ENCODE data around the gene ANKRD53. TPM values are rescaled to one million over a fixed set of nuclear protein-coding genes. Genes with fewer than 3 reads are reported as not detected.

Gene ANKRD53
- polyA plus RNA-seq, 2 of the 4 experiments (the other 2 are of a cell fraction): not detected

GRCh38 chr2:70994699-70995425 lies 16.4 kb downstream of the ANKRD53 start, which contains the start of gene TEX261:
TEX261 (minus strand) TSS chr2:70994873; CDS start chr2:70994757, 116 bp downstream.
- ATAC-seq: peak; percentile 96 to 99
- WGBS (ENCODE audit: missing lambda C conversion rate): under 1% methylated on average over 15 of the region's 65 CpGs
- peak within 1 kb of the TSS; percentile 81 to 96 for H3K27ac ChIP-seq
- H3K4me2 ChIP-seq: peak within 1 kb of the TSS; percentile 97
- CTCF ChIA-PET: interaction anchor here (1.0 kb wide), 1 partner anchor 14 kb away, joined by 5 read pairs; no protein-coding TSS in a partner anchor
- POLR2A ChIA-PET: no interaction called here
- peaks cover 17% of the 10 kb centered on the region; the same call in 2 of the 3 replicates for H3K4me1 ChIP-seq
- H3K4me3 ChIP-seq: peak within 1 kb of the TSS; percentile 83
- no peaks in the 10 kb centered on the region for H3K9me3 ChIP-seq
- peak; percentile 92 to 93 for DNase-seq (ENCODE audit: low read depth in 1 of 2, low spot score in 1 of 2)
- FAIRE-seq: no peak
- TF ChIP-seq JUNB (IDR thresholded peaks at IDR 0.05): no peak
- TF ChIP-seq RAD21 (conservative IDR thresholded peaks at IDR 0.05 in 1 of 2, IDR thresholded peaks at IDR 0.05 in 1 of 2): no peak
- TF ChIP-seq TP53 (CRISPR knock-in tag; IDR thresholded peaks at IDR 0.05): no peak
- no peak for TF ChIP-seq ESRRA (IDR thresholded peaks at IDR 0.05; ENCODE audit: borderline replicate concordance, low read length)
- TF ChIP-seq PHF8 (IDR thresholded peaks at IDR 0.05; ENCODE audit: borderline replicate concordance, low read depth): peak; percentile 59; the same call in 1 of the 2 replicates
- TF ChIP-seq ZNF302 (CRISPR knock-in tag; IDR thresholded peaks at IDR 0.05): no peak
- TF ChIP-seq MAX (IDR thresholded peaks at IDR 0.05): peak; percentile 35; the same call in 1 of the 2 replicates
- TF ChIP-seq EP300 (IDR thresholded peaks at IDR 0.05): no peak
- TF ChIP-seq RCOR1 (IDR thresholded peaks at IDR 0.05; ENCODE audit: low read depth, low read length): no peak
- TF ChIP-seq POLR2A (IDR thresholded peaks at IDR 0.05; ENCODE audit: low read length): peak; percentile 62
- TF ChIP-seq JUN (IDR thresholded peaks at IDR 0.05): peak; percentile 84 to 97
- TF ChIP-seq MAZ (IDR thresholded peaks at IDR 0.05; ENCODE audit: borderline replicate concordance, low read depth, low read length): no peak
- TF ChIP-seq RARB (CRISPR knock-in tag; IDR thresholded peaks at IDR 0.05): no peak
- TF ChIP-seq CEBPB (IDR thresholded peaks at IDR 0.05): no peak
- TF ChIP-seq, protein P1, sequence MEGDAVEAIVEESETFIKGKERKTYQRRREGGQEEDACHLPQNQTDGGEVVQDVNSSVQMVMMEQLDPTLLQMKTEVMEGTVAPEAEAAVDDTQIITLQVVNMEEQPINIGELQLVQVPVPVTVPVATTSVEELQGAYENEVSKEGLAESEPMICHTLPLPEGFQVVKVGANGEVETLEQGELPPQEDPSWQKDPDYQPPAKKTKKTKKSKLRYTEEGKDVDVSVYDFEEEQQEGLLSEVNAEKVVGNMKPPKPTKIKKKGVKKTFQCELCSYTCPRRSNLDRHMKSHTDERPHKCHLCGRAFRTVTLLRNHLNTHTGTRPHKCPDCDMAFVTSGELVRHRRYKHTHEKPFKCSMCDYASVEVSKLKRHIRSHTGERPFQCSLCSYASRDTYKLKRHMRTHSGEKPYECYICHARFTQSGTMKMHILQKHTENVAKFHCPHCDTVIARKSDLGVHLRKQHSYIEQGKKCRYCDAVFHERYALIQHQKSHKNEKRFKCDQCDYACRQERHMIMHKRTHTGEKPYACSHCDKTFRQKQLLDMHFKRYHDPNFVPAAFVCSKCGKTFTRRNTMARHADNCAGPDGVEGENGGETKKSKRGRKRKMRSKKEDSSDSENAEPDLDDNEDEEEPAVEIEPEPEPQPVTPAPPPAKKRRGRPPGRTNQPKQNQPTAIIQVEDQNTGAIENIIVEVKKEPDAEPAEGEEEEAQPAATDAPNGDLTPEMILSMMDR (IDR thresholded peaks at IDR 0.05): peak; percentile 89
- TF ChIP-seq FOXS1 (CRISPR knock-in tag; IDR thresholded peaks at IDR 0.05): no peak
- peak; percentile 39; the same call in 1 of the 2 replicates for TF ChIP-seq GATA3 (IDR thresholded peaks at IDR 0.05; ENCODE audit: borderline replicate concordance)
- TF ChIP-seq PBX3 (IDR thresholded peaks at IDR 0.05): no peak
- no peak for TF ChIP-seq CHD2 (IDR thresholded peaks at IDR 0.05; ENCODE audit: low read length, partially characterized antibody)
- TF ChIP-seq EHF (CRISPR knock-in tag; IDR thresholded peaks at IDR 0.05): no peak
- TF ChIP-seq CHD4 (IDR thresholded peaks at IDR 0.05; ENCODE audit: borderline replicate concordance): no peak
- no peak for TF ChIP-seq USF2 (IDR thresholded peaks at IDR 0.05)
- TF ChIP-seq, protein P2, sequence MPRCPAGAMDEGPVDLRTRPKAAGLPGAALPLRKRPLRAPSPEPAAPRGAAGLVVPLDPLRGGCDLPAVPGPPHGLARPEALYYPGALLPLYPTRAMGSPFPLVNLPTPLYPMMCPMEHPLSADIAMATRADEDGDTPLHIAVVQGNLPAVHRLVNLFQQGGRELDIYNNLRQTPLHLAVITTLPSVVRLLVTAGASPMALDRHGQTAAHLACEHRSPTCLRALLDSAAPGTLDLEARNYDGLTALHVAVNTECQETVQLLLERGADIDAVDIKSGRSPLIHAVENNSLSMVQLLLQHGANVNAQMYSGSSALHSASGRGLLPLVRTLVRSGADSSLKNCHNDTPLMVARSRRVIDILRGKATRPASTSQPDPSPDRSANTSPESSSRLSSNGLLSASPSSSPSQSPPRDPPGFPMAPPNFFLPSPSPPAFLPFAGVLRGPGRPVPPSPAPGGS (IDR thresholded peaks at IDR 0.05): peak; percentile 84; the same call in 2 of the 3 replicates
- TF ChIP-seq SMC3 (IDR thresholded peaks at IDR 0.05): peak; percentile 28; the same call in 1 of the 3 replicates
